HUES48 (cell line): Measurements from ENCODE around the gene CHKA.

Experiments
- H3K27ac ChIP-seq: one replicate; pipeline ENCODE4 v1.7.0; 2013; ENCODE audit warnings: low read depth, low read length, inconsistent platforms
- H3K27me3 ChIP-seq: 2 replicates; pipeline ENCODE4 v1.6.1; 2013; ENCODE audit warnings: mild to moderate bottlenecking, low read length; ENCODE audit not compliant: control insufficient read depth, insufficient read depth
- H3K36me3 ChIP-seq: 2 replicates; pipeline ENCODE4 v1.6.1; 2013; ENCODE audit warnings: low read length; ENCODE audit not compliant: control insufficient read depth, insufficient read depth
- H3K4me1 ChIP-seq: 2 replicates; pipeline ENCODE4 v1.6.1; 2013; ENCODE audit warnings: mild to moderate bottlenecking, low read length; ENCODE audit not compliant: control insufficient read depth, insufficient read depth
- H3K4me3 ChIP-seq: 2 replicates; pipeline ENCODE4 v1.5.1; 2013; ENCODE audit warnings: mild to moderate bottlenecking, low read depth, low read length
- H3K9ac ChIP-seq: 2 replicates; pipeline ENCODE4 v1.6.1; 2013; ENCODE audit warnings: mild to moderate bottlenecking, low read depth, low read length, moderate library complexity
- H3K9me3 ChIP-seq: 2 replicates; pipeline ENCODE4 v1.6.1; 2013; ENCODE audit warnings: low read length; ENCODE audit not compliant: control insufficient read depth, insufficient read depth

Gene CHKA

DNA sequence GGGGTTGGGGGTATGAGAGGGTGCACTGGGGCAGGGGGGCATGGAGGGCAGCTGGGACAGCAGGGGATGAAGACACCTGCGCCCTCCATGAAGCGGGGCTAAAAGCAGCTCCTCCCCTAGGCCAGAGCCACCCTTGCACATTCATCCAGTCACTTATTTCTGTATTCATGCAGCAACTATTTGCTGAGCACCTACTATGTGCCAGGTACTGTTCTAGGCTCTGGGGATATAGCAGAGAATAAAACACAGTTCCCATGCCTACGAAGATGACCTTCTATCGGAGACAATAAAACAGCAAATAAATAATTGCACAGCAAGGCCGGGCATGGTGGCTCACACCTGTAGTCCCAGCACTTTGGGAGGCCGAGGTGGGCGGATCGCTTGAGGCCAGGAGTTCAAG is 105.7 kb downstream of the CHKA start:
- Histone ChIP-seq H3K9me3 (no peaks in the 10 kb centered on the region), H3K27me3 (no peaks in the 10 kb centered on the region), H3K27ac (no peak overlapping the region), H3K4me1 (peaks cover 7% of the 10 kb centered on the region), H3K36me3 (no peaks in the 10 kb centered on the region), H3K4me3 (no peak overlapping the region), H3K9ac (no peak overlapping the region)

DNA sequence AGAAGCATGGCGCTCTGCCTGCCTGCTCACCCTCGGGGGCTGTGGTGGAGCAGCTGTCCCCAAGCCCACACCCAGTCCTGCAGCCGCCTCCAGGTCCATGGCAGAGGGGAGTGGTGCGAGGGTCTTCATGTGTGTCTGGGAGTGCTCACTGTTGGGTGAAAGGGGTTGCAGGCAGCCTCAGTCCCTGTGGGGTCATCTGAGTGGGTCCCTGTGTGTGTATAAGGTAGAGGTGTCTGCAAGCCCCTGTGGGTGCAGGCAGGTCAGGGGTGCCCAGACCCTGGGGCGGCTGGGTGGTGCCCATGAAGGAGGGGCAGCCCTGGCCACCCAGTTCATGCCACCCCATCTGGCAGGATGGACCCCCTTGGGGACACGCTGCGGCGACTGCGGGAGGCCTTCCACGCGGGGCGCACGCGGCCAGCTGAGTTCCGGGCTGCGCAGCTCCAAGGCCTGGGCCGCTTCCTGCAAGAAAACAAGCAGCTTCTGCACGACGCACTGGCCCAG is 106.2 kb downstream of the CHKA start:
- no peak overlapping the region for H3K27ac ChIP-seq

DNA sequence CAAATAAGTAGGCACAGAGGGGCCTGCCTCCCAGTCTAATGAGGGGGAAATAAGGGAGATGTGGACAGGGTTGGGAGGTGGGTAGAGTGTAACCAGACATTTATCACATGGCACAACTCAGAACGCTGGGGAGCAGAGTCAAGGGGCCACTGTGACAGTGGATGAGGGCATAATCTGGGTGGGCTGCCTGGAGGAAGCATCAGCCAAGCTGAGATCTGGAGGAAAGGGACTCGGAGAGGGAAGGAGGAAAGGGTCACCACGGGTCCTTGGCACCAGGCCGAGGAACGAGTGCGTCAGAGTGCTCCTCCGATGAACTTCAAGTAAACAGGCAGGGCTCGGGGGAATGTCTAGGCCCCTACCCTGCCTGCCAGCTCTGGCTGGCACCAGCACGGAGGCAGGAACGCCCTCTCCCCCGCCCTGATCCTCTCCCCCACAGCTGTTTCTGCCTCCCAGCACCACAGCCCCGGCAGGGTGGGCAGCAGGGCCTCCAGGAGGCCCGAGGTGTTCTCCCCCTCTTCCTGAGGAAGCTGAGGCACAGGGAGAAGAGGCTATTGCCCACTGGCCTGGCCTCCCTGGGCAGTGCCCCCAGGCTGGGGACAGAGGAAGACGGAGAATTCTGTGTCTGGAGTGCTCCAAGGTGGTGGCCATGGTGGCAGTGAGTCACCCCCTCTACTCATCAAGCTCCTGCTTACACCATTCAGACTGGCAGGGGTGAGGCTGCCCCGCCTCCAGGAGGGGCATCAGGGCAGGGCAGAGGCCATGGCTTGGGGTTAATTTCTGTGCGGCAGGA is 106.8 kb downstream of the CHKA start:
- H3K4me3 ChIP-seq: no peak overlapping the region
- no peaks in the 10 kb centered on the region for H3K9me3 ChIP-seq
- H3K36me3 ChIP-seq: no peaks in the 10 kb centered on the region
- H3K27me3 ChIP-seq: no peaks in the 10 kb centered on the region
- H3K4me1 ChIP-seq: peaks cover 15% of the 10 kb centered on the region
- H3K9ac ChIP-seq: no peak overlapping the region
- no peak overlapping the region for H3K27ac ChIP-seq

More for the DNA sequence above, 106.2 kb downstream of the CHKA start:
- Histone ChIP-seq H3K9me3 (no peaks in the 10 kb centered on the region), H3K4me3 (no peak overlapping the region), H3K9ac (no peak overlapping the region), H3K27me3 (no peaks in the 10 kb centered on the region), H3K36me3 (no peaks in the 10 kb centered on the region), H3K4me1 (peaks cover 10% of the 10 kb centered on the region)

DNA sequence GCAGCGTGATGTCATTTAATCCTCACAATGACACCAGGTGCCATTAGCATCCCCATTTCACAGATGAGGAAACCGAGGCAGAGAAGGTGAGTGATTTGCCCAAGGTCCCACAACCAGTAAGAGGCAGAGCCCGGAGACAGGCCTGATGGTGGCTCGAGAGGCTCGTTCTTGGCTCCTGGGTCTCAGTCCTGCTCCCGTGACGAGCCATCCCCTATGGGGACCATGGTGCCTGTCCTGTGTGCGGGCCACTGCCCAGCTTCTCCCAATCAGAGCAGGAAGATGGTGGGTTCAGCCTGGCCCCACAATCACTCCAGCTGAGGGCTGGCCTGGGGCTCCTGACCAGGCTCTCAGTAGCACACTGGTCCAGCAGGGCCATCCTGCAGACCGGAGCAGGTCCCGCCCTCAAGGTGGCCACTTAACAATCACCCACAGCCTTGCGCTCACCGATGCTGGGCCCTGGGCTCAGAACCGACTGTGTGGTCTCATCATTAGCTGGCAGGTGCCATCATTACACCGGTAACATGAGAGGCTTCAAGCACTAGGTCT is 107.5 kb downstream of the CHKA start:
- H3K9ac ChIP-seq: no peak overlapping the region
- peaks cover 15% of the 10 kb centered on the region for H3K4me1 ChIP-seq
- no peak overlapping the region for H3K4me3 ChIP-seq
- H3K36me3 ChIP-seq: no peaks in the 10 kb centered on the region
- no peaks in the 10 kb centered on the region for H3K9me3 ChIP-seq
- no peaks in the 10 kb centered on the region for H3K27me3 ChIP-seq
- no peak overlapping the region for H3K27ac ChIP-seq

DNA sequence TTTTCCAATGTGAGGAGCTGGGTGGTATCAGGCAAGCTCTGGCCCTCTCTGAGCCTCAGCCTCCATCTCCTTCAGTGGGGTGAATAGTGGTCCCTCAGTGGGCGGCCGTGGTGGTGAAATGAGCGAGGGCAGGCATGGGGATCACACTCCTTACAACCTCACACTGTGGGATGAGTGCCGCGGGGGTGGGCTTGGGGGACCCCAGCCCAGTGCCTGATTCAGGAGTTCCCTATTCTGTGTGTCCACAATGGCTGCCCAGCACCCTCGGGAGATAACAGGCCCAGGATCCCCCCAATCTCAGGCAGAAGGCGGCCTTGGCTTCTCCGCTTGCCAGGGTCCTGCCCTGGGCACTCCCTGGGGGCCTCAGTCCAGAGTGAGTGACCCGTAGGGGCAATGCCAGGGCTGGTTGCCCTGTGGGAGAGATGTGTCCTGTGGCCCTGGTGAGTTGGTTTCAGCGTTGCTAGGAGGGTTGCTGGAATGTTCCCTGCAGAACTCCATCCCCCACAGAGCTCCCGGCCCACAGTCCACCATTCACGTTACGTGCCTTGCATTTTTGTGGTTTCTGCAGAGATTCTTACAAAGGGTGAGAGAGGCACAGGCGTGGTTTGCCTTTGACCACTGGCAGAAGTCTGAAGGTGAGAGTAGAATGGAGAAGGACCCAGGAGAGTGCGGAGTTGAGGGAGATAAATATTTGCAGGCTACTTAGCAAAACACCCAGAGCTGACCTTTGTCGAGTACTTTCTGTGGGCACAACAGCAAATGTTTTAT is 108.2 kb downstream of the CHKA start:
- no peaks in the 10 kb centered on the region for H3K9me3 ChIP-seq
- no peaks in the 10 kb centered on the region for H3K36me3 ChIP-seq
- no peak overlapping the region for H3K27ac ChIP-seq
- H3K9ac ChIP-seq: no peak overlapping the region
- H3K4me3 ChIP-seq: no peak overlapping the region
- peaks cover 15% of the 10 kb centered on the region for H3K4me1 ChIP-seq
- H3K27me3 ChIP-seq: no peaks in the 10 kb centered on the region

DNA sequence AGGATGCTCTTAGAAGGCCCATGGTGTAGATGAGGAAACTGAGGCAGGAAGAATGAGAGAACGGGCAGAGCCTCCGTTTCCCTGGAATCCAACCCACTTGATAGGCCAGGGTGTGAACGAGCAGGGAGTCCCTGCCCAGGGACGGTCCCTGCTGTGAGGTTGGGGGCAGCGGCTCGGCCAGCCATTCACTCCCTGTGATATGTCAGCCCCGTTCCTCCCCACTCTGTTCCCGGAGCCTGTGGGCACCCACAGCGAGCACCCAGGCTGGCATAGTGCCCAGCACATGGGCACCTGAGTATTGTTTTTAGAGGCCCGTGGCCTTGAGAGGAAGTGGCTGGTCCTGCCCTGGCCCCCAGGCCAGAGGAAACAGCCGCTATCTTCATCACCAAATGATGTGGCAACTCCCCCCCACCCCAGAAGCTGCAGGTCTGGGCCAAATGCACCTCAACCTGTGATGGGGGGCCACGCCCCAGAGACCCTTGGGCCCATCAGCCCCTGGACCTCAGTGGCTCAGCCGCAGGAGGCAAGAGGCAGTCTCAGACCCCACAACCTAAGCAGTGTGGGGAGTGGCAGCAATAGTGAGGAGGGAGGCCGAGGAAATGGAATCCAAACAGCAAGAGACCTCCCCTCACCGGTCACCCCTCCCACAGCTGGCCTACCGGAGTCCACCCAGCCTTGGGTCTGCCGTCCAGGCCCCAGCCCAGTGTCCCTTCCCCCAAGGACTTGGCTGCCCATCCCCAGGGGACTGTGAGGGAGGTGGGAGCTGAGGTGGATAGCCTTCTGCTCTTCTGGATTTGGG is 108.9 kb downstream of the CHKA start:
- Histone ChIP-seq H3K4me1 (peaks cover 15% of the 10 kb centered on the region), H3K27ac (no peak overlapping the region), H3K4me3 (no peak overlapping the region), H3K27me3 (no peaks in the 10 kb centered on the region), H3K9ac (no peak overlapping the region), H3K9me3 (no peaks in the 10 kb centered on the region), H3K36me3 (no peaks in the 10 kb centered on the region)

DNA sequence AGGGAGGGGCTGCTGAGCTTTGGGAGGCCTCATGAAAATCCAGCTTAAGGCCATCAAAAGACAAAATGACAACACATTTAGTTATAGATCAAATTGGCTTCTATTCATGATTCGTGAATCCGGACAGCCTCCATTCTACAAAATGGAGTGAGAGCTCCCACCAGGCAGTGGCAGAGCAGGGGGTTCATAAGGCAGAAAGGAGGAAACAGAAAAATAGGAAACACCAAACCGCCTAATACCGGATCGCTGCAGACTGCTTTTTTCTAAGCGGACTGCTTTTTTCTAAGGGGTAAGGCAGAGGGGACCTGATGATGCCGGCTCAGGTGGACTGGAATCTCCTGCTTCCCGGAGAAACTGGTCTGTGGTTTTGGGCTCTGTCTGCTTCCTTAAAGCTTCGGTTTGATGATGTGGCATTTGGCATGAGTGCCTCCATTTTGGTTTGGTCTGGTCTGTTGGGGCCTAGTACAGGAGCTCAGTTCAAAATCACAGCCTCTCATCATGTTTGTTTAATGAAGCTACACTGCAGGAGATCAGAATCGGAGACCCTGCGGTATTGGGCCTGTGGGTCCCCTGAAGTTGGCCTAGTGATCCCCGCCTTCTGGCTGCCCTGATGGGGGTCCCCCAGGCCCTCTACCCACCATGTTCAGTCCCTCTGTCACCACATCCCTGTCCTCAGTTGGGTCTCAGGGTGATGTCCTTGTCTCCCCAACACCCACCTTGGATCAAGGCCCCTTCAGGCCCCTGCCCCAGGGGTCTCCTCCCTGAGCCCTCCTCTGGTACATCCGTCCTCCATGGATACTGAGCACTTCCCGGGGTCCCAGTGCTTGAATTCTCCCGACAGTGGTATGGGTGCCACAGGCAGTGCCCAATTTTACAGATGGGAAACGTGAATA is 109.9 kb downstream of the CHKA start:
- Histone ChIP-seq H3K27me3 (no peaks in the 10 kb centered on the region), H3K27ac (no peak overlapping the region), H3K4me3 (no peak overlapping the region), H3K9ac (no peak overlapping the region), H3K36me3 (no peaks in the 10 kb centered on the region), H3K4me1 (peaks cover 15% of the 10 kb centered on the region), H3K9me3 (no peaks in the 10 kb centered on the region)

DNA sequence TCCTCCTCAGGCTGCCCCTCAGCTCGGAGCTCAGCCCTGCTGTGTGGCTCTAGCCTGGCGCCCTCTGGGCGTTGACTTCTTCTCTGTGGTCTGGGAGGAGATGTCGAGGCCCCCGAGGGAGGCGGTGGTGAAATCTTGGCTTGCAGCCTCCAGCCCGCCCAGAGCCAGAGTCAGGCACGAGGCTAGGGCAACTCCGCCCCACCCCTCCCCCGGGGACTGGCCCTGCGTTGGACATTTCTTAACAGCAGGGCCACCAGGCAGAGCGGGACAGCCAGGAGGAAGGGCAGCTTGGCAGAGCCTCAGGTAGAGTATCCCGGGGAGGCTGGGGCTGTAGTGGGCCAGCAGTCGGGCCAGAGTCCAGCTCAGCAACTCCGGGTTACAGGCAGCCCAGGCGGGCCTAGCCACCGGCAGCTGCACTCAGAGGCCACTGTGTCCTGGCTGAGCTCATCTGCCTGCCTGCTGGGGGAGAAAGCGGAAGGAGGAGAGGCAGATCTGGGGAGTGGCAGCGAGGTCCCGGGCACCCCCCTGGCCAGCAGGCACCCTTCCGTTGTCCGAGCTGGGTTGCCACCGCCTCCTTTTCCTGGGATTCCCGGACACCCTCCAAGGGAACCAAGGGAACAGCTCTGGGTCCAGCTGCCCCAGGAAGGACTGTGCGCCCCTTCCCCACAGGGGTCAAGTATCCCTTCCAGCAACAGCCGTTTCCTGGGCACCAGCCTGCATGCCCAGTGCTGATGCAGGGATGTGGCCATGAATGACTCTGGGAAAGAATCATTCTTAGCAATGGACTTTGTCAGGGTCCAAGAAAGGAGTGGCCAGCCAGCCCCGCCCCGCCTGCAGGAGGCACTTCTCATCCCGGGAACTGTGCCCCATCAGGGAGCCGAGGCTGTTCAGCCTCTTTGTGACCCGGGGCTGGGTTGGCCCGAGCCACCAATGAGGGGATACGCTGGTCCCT is 110.8 kb downstream of the CHKA start, which contains the start of gene ALDH3B1:
ALDH3B1 (plus strand) TSS at position 238 of the 952 bp plus-strand sequence. CDS start 4,971 bp downstream, outside the sequence.
- Histone ChIP-seq H3K4me3 (no peak within 1 kb of the TSS), H3K9me3 (no peaks in the 10 kb centered on the region), H3K36me3 (no peaks in the 10 kb centered on the region), H3K27me3 (no peaks in the 10 kb centered on the region), H3K9ac (no peak within 1 kb of the TSS), H3K27ac (no peak within 1 kb of the TSS), H3K4me1 (peaks cover 15% of the 10 kb centered on the region)

DNA sequence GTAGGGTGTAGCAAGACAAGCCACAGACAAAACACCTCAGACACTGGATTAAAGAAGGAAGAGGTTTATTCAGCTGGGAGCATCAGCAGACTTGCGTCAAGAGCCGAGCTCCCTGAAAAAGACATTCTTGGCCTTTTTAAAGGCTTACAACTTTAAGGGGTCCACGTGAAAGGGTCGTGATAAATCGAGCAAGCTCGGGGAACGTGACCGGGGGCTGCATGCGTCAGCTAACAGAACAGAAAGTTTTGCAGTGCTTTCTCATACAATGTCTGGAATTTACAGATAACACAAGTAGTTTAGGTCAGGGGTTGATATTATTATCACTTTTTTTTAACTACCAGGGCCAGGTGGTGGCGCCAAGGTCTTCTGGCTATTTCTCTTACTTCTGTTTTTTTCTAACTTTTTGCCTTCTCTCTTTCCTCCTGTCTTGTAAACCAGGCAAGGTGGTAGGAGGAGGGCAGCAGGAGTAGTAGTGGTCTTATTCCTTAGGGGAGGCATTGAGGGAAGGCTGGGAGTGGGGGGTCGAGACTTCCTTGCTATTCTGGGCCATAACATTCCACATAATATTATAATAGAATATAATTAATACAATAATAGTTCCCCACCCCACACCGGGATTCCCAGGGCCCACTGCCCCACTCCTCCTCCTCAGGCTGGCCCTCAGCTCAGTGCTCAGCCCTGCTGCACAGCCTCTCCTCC is 111.6 kb downstream of the CHKA start:
- H3K27me3 ChIP-seq: no peaks in the 10 kb centered on the region
- H3K4me3 ChIP-seq: no peak overlapping the region
- no peak overlapping the region for H3K9ac ChIP-seq
- H3K36me3 ChIP-seq: no peaks in the 10 kb centered on the region
- H3K4me1 ChIP-seq: peaks cover 15% of the 10 kb centered on the region
- no peaks in the 10 kb centered on the region for H3K9me3 ChIP-seq
- no peak overlapping the region for H3K27ac ChIP-seq
